Liver (tissue), 9 donors: Measurements from ENCODE around the gene WFDC2. TPM values are rescaled to one million over a fixed set of nuclear protein-coding genes. Genes with fewer than 3 reads are reported as not detected.

Source experiments
- DNase-seq: peaks from one replicate; pipeline ENCODE4 v3.0.0-alpha.2; 2017; ENCODE audit warnings: low spot score
- H3K27ac ChIP-seq, 2 donors: one replicate each; pipeline ENCODE4 v1.7.0; 2013; ENCODE audit warnings: inconsistent platforms in 2 of 2, low read length in 2 of 2, control low read depth in 1 of 2, low read depth in 1 of 2, mild to moderate bottlenecking in 1 of 2
- H3K27me3 ChIP-seq, 4 donors: one replicate each; pipeline versions ENCODE4 v1.6.1 to v1.7.0; 2013; ENCODE audit warnings: low read length in 3 of 4, inconsistent platforms in 1 of 4, mild to moderate bottlenecking in 1 of 4, moderate library complexity in 1 of 4; ENCODE audit not compliant: control insufficient read depth in 4 of 4, insufficient read depth in 4 of 4
- H3K36me3 ChIP-seq, 4 donors: one replicate each; pipeline versions ENCODE4 v1.6.1 to v1.7.0; 2013; ENCODE audit warnings: low read length in 3 of 4, mild to moderate bottlenecking in 3 of 4, low read depth in 1 of 4, moderate library complexity in 1 of 4; ENCODE audit not compliant: control insufficient read depth in 4 of 4, insufficient read depth in 3 of 4
- H3K4me1 ChIP-seq, 4 donors: one replicate each; pipeline versions ENCODE4 v1.6.1 to v1.7.0; 2013; ENCODE audit warnings: low read length in 3 of 4, mild to moderate bottlenecking in 3 of 4, moderate library complexity in 1 of 4; ENCODE audit not compliant: control insufficient read depth in 4 of 4, insufficient read depth in 4 of 4
- H3K4me3 ChIP-seq, 3 donors: one replicate each; pipeline versions ENCODE4 v1.6.1 to v1.7.0; 2013; ENCODE audit warnings: low read length in 3 of 3, control low read depth in 1 of 3, low read depth in 1 of 3, mild to moderate bottlenecking in 1 of 3
- H3K9ac ChIP-seq, 2 donors: one replicate each; pipeline ENCODE4 v1.7.0; 2013; ENCODE audit warnings: low read length in 2 of 2, mild to moderate bottlenecking in 2 of 2, moderate library complexity in 2 of 2, control low read depth in 1 of 2, low read depth in 1 of 2
- H3K9me3 ChIP-seq, 4 donors: one replicate each; pipeline versions ENCODE4 v1.6.1 to v1.7.0; 2013; ENCODE audit warnings: low read length in 3 of 4; ENCODE audit not compliant: control insufficient read depth in 4 of 4
- ATF3 ChIP-seq: IDR thresholded peaks from 2 replicates; pipeline ENCODE4 v1.6.1; 2016; ENCODE audit warnings: antibody characterized with exemption
- CTCF ChIP-seq: fragments of 150-350 bp; IDR thresholded peaks from 2 replicates; pipeline ENCODE4 v1.5.1; 2017; ENCODE audit warnings: improper control_type of control experiment, low read depth, low read length; ENCODE audit not compliant: missing input control
- FOXA2 ChIP-seq: IDR thresholded peaks from 2 replicates; pipeline ENCODE4 v1.6.1; 2016; ENCODE audit warnings: antibody characterized with exemption
- GABPA ChIP-seq, 2 donors: IDR thresholded peaks in 1 of 2; conservative IDR thresholded peaks in 1 of 2; 2 replicates each; pipeline ENCODE4 v1.6.1; 2016; ENCODE audit warnings: antibody characterized with exemption in 2 of 2, mild to moderate bottlenecking in 1 of 2, moderate library complexity in 1 of 2
- HNF4G ChIP-seq: IDR thresholded peaks from 2 replicates; pipeline ENCODE4 v1.6.1; 2016; ENCODE audit warnings: antibody characterized with exemption
- JUND ChIP-seq, 2 donors: IDR thresholded peaks; 2 replicates each; pipeline ENCODE4 v1.6.1; 2016; ENCODE audit warnings: antibody characterized with exemption in 2 of 2
- NR2F2 ChIP-seq: IDR thresholded peaks from 2 replicates; pipeline ENCODE4 v1.6.1; 2016; ENCODE audit warnings: antibody characterized with exemption
- RAD21 ChIP-seq, 2 donors: IDR thresholded peaks; 2 replicates each; pipeline ENCODE4 v1.6.1; 2016; ENCODE audit warnings: antibody characterized with exemption in 2 of 2, mild to moderate bottlenecking in 2 of 2
- RXRA ChIP-seq, 2 donors: IDR thresholded peaks; 2 replicates each; pipeline ENCODE4 v1.6.1; 2017 to 2018; ENCODE audit warnings: antibody characterized with exemption in 2 of 2, mild to moderate bottlenecking in 1 of 2
- SP1 ChIP-seq: IDR thresholded peaks from 2 replicates; pipeline ENCODE4 v1.6.1; 2018; ENCODE audit warnings: antibody characterized with exemption, mild to moderate bottlenecking
- YY1 ChIP-seq: IDR thresholded peaks from 2 replicates; pipeline ENCODE4 v1.6.1; 2016; ENCODE audit warnings: antibody characterized with exemption, mild to moderate bottlenecking
- ZBTB33 ChIP-seq: IDR thresholded peaks from 2 replicates; pipeline ENCODE4 v1.6.1; 2016; ENCODE audit warnings: antibody characterized with exemption
- WGBS: extraction: QIAGEN DNeasy Blood & Tissue Kit; methylation state at CpG from one replicate; pipeline ENCODE4 v1.1.7; 2013; 5-methylcytosine and 5-hydroxymethylcytosine counted together
- polyA plus RNA-seq, 2 donors: library from polyadenylated mRNA; stranded (reverse) in 1 of 2; unstranded in 1 of 2; fragments of 200-250 nt in 1 of 2; fragments of >200 nt in 1 of 2; fragmentation: Nextera tagmentation in 1 of 2; extraction: Ambion mirVana in 1 of 2; gene quantifications; one replicate each; pipeline versions ENCODE4 v1.2.1 to v1.2.3, GENCODE V29; 2013 to 2015
- total RNA-seq, 2 donors: library from RNA; depleted of rRNA; stranded (reverse); fragments of >200 nt; gene quantifications; one replicate each; pipeline ENCODE4 v1.2.3, GENCODE V29; 2014
- TF ChIP-seq, protein P1 (sequence below): IDR thresholded peaks from 2 replicates; pipeline ENCODE4 v1.6.1; 2016; ENCODE audit warnings: antibody characterized with exemption, mild to moderate bottlenecking
- TF ChIP-seq, protein P2 (sequence below): IDR thresholded peaks from 2 replicates; pipeline ENCODE4 v1.6.1; 2016; ENCODE audit warnings: antibody characterized with exemption
- donor health status: healthy.
- donor health status: healthy.
- donor health status: healthy.
- donor health status: healthy.
- donor health status: healthy.

WFDC2 gene
- total and polyA plus RNA-seq, 4 donors: 1.3 to 1.8 TPM; not detected in 2

DNA sequence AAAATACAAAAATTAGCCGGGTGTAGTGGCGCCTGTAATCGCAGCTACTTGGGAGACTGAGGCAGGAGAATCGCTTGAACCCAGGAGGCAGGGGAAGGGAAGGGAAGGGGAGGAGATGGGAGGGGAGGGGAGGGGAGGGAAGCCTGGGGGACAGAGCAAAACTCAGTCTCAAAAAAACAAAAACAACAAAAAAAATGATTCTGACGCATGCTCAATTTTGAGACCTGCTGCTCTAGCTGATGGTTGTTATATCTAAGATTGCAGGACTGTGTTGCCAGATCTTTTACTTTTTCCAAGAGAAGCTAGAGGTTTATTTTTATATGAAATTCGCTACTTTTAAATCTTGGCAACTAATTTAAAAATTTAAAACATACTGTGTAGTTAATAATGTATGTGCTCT, 2.4 kb upstream of the WFDC2 start:
- Histone ChIP-seq H3K36me3 (no peaks in the 10 kb centered on the region), H3K9me3 (no peaks in the 10 kb centered on the region), H3K4me1 (peaks cover 5 to 13% (median 11%) of the 10 kb centered on the region in 4 donors), H3K4me3 (no peak overlapping the region), H3K9ac (no peak overlapping the region), H3K27me3 (peaks cover 3 to 21% (median 7%) of the 10 kb centered on the region in 4 donors), H3K27ac (no peak overlapping the region)
- 90% methylated on average over 6 of the region's 6 CpGs for WGBS
- no peak for DNase-seq
- TF ChIP-seq RAD21 (IDR thresholded peaks at IDR 0.05) (no peak), YY1 (no peak), SP1 (no peak), NR2F2 (no peak), JUND (IDR thresholded peaks at IDR 0.05) (no peak), FOXA2 (no peak), ZBTB33 (no peak), ATF3 (no peak), RXRA (IDR thresholded peaks at IDR 0.05) (no peak)
- TF ChIP-seq, protein P1, sequence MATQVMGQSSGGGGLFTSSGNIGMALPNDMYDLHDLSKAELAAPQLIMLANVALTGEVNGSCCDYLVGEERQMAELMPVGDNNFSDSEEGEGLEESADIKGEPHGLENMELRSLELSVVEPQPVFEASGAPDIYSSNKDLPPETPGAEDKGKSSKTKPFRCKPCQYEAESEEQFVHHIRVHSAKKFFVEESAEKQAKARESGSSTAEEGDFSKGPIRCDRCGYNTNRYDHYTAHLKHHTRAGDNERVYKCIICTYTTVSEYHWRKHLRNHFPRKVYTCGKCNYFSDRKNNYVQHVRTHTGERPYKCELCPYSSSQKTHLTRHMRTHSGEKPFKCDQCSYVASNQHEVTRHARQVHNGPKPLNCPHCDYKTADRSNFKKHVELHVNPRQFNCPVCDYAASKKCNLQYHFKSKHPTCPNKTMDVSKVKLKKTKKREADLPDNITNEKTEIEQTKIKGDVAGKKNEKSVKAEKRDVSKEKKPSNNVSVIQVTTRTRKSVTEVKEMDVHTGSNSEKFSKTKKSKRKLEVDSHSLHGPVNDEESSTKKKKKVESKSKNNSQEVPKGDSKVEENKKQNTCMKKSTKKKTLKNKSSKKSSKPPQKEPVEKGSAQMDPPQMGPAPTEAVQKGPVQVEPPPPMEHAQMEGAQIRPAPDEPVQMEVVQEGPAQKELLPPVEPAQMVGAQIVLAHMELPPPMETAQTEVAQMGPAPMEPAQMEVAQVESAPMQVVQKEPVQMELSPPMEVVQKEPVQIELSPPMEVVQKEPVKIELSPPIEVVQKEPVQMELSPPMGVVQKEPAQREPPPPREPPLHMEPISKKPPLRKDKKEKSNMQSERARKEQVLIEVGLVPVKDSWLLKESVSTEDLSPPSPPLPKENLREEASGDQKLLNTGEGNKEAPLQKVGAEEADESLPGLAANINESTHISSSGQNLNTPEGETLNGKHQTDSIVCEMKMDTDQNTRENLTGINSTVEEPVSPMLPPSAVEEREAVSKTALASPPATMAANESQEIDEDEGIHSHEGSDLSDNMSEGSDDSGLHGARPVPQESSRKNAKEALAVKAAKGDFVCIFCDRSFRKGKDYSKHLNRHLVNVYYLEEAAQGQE: no peak
- TF ChIP-seq, protein P2, sequence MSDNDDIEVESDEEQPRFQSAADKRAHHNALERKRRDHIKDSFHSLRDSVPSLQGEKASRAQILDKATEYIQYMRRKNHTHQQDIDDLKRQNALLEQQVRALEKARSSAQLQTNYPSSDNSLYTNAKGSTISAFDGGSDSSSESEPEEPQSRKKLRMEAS: no peak

DNA sequence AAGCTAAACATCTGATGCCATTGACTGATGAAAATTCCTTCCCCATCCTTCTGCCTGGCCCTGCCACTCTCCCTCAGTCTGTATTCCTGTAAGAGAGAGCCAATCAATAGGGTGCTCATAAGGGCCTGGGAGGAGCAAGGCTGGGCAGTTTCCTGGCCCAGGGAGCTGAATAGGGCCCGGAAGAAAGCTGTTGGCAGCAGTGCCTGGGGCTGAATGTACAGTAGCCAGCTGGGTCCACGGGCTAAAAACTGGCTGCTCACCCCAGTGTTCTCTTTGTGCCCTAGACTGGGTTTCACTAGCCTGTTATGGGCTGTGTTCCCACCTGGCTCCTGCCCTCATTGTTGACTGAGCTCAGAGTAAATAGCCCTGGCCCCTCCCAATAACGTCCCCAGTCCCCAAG, 1.7 kb upstream of the WFDC2 start:
- no peak overlapping the region for H3K4me3 ChIP-seq
- TF ChIP-seq YY1 (no peak), HNF4G (no peak), GABPA (IDR thresholded peaks at IDR 0.05 in 1 of 2, conservative IDR thresholded peaks at IDR 0.05 in 1 of 2) (no peak), ATF3 (no peak), ZBTB33 (no peak), CTCF (no peak)
- TF ChIP-seq, protein P2: no peak
- H3K27me3 ChIP-seq: peaks cover 3 to 21% (median 7%) of the 10 kb centered on the region in 4 donors
- no peak overlapping the region for H3K9ac ChIP-seq
- H3K27ac ChIP-seq: no peak overlapping the region
- WGBS: 34% methylated on average over 3 of the region's 3 CpGs
- H3K4me1 ChIP-seq: peaks cover 5 to 13% (median 11%) of the 10 kb centered on the region in 4 donors
- DNase-seq: no peak
- no peaks in the 10 kb centered on the region for H3K9me3 ChIP-seq
- no peaks in the 10 kb centered on the region for H3K36me3 ChIP-seq
